HEK293 (cell line): ENCODE data around the gene INAVA.

Source experiments
- CTCF ChIA-PET: fragments of 350-600 bp; formaldehyde crosslinking; extraction: SDS; loops from one replicate; lab custom pipeline; 2021; ENCODE audit warnings: antibody characterized with exemption; lab: Yijun Ruan, JAX
- POLR2A ChIA-PET: fragments of 300-600 bp; formaldehyde crosslinking; extraction: SDS; loops from one replicate; lab custom pipeline; 2020; ENCODE audit warnings: antibody characterized with exemption, inconsistent platforms; lab: Yijun Ruan, JAX
- H3K27ac ChIP-seq: fragments of 200-500 bp; sonication (Bioruptor generic); 2 replicates; pipeline ENCODE4 v1.5.1; 2014; ENCODE audit warnings: low read depth, low read length, control low read depth, inconsistent platforms; ENCODE audit errors: extremely low read depth
- H3K36me3 ChIP-seq, 2 experiments: fragments of 200-500 bp in 1 of 2; sonication (Bioruptor generic) in 1 of 2; 1 replicate in 1 of 2; 2 replicates in 1 of 2; pipeline ENCODE4 v1.5.1; 2014 to 2017; ENCODE audit warnings: inconsistent platforms in 2 of 2, low read length in 2 of 2; ENCODE audit not compliant: control insufficient read depth in 2 of 2, insufficient read depth in 1 of 2
- H3K4me1 ChIP-seq: fragments of 200-500 bp; sonication (Bioruptor generic); 2 replicates; pipeline ENCODE4 v1.5.1; 2014; ENCODE audit warnings: mild to moderate bottlenecking, low read length, inconsistent platforms; ENCODE audit not compliant: control insufficient read depth, insufficient read depth
- H3K4me3 ChIP-seq: 2 replicates; pipeline ENCODE4 v1.5.1; 2011; ENCODE audit warnings: low read depth, mild to moderate bottlenecking, control low read depth, low read length, moderate library complexity
- H3K9me3 ChIP-seq: fragments of 200-500 bp; sonication (Bioruptor generic); 2 replicates; pipeline ENCODE4 v1.5.1; 2014; ENCODE audit warnings: low read depth, low read length, inconsistent platforms; ENCODE audit not compliant: control insufficient read depth, insufficient read depth
- HOXC10 ChIP-seq: sonication (generic); formaldehyde crosslinking; IDR thresholded peaks from 2 replicates; pipeline ENCODE4 v1.8.1; 2023; ENCODE audit warnings: mild to moderate bottlenecking, missing genetic modification reagents
- KLF7 ChIP-seq: fragments of 450-650 bp; formaldehyde crosslinking; IDR thresholded peaks from 2 replicates; pipeline ENCODE4 v1.5.1; 2016; ENCODE audit warnings: missing biosample characterization, missing genetic modification characterization, borderline replicate concordance
- RBAK ChIP-seq: fragments of 450-650 bp; formaldehyde crosslinking; IDR thresholded peaks from 2 replicates; pipeline ENCODE4 v1.5.1; 2016; ENCODE audit warnings: missing biosample characterization, missing genetic modification characterization
- SCRT2 ChIP-seq: fragments of 450-650 bp; formaldehyde crosslinking; IDR thresholded peaks from 2 replicates; pipeline ENCODE4 v1.5.1; 2016; ENCODE audit warnings: missing biosample characterization, missing genetic modification characterization
- TRIM28 ChIP-seq: IDR thresholded peaks from 2 replicates; pipeline ENCODE4 v1.6.1; 2011; ENCODE audit warnings: low read length, control low read depth, borderline replicate concordance
- WT1 ChIP-seq: fragments of 450-650 bp; formaldehyde crosslinking; IDR thresholded peaks from 2 replicates; pipeline ENCODE4 v1.5.1; 2016; ENCODE audit warnings: missing biosample characterization, missing genetic modification characterization
- YY1 ChIP-seq: fragments of 450-650 bp; formaldehyde crosslinking; IDR thresholded peaks from 2 replicates; pipeline ENCODE4 v1.5.1; 2018; ENCODE audit warnings: missing biosample characterization, missing genetic modification characterization
- ZNF157 ChIP-seq: fragments of 450-650 bp; formaldehyde crosslinking; IDR thresholded peaks from 2 replicates; pipeline ENCODE4 v1.5.1; 2016; ENCODE audit warnings: missing biosample characterization, missing genetic modification characterization
- ZNF16 ChIP-seq: fragments of 450-650 bp; formaldehyde crosslinking; IDR thresholded peaks from 2 replicates; pipeline ENCODE4 v1.5.1; 2016; ENCODE audit warnings: low read depth, missing biosample characterization, missing genetic modification characterization
- ZNF23 ChIP-seq: fragments of 450-650 bp; formaldehyde crosslinking; IDR thresholded peaks from 2 replicates; pipeline ENCODE4 v1.5.1; 2016; ENCODE audit warnings: missing biosample characterization, missing genetic modification characterization, borderline replicate concordance
- ZNF239 ChIP-seq: fragments of 450-650 bp; formaldehyde crosslinking; IDR thresholded peaks from 2 replicates; pipeline ENCODE4 v1.5.1; 2016; ENCODE audit warnings: missing biosample characterization, missing genetic modification characterization
- ZNF248 ChIP-seq: fragments of 450-650 bp; formaldehyde crosslinking; IDR thresholded peaks from 2 replicates; pipeline ENCODE4 v1.5.1; 2017; ENCODE audit warnings: missing biosample characterization, missing genetic modification characterization
- ZNF473 ChIP-seq: fragments of 450-650 bp; formaldehyde crosslinking; IDR thresholded peaks from 2 replicates; pipeline ENCODE4 v1.5.1; 2017; ENCODE audit warnings: missing biosample characterization, missing genetic modification characterization
- ZNF521 ChIP-seq: fragments of 450-650 bp; formaldehyde crosslinking; IDR thresholded peaks from 2 replicates; pipeline ENCODE4 v1.5.1; 2017; ENCODE audit warnings: missing biosample characterization, mild to moderate bottlenecking, missing genetic modification characterization
- ZNF549 ChIP-seq: fragments of 450-650 bp; IDR thresholded peaks from 2 replicates; pipeline ENCODE4 v1.5.1; 2018; ENCODE audit warnings: missing biosample characterization, missing genetic modification characterization, mild to moderate bottlenecking, inconsistent platforms, moderate library complexity
- ZNF610 ChIP-seq: fragments of 450-650 bp; formaldehyde crosslinking; IDR thresholded peaks from 2 replicates; pipeline ENCODE4 v1.5.1; 2016; ENCODE audit warnings: missing biosample characterization, missing genetic modification characterization, borderline replicate concordance
- ZNF624 ChIP-seq: fragments of 450-650 bp; formaldehyde crosslinking; IDR thresholded peaks from 2 replicates; pipeline ENCODE4 v1.5.1; 2017; ENCODE audit warnings: missing biosample characterization, missing genetic modification characterization
- ZNF629 ChIP-seq: fragments of 450-650 bp; formaldehyde crosslinking; IDR thresholded peaks from 2 replicates; pipeline ENCODE4 v1.5.1; 2017; ENCODE audit warnings: missing biosample characterization, missing genetic modification characterization
- ZNF654 ChIP-seq: fragments of 450-650 bp; formaldehyde crosslinking; IDR thresholded peaks from 2 replicates; pipeline ENCODE4 v1.5.1; 2016; ENCODE audit warnings: low read depth, missing biosample characterization, missing genetic modification characterization
- ZNF670 ChIP-seq: fragments of 450-650 bp; formaldehyde crosslinking; IDR thresholded peaks from 2 replicates; pipeline ENCODE4 v1.5.1; 2016; ENCODE audit warnings: missing biosample characterization, missing genetic modification characterization, low read depth
- ZNF677 ChIP-seq: fragments of 450-650 bp; IDR thresholded peaks from 2 replicates; pipeline ENCODE4 v1.5.0; 2018; ENCODE audit warnings: missing biosample characterization, mild to moderate bottlenecking, missing genetic modification characterization, moderate library complexity
- ZNF830 ChIP-seq: fragments of 450-650 bp; IDR thresholded peaks from 2 replicates; pipeline ENCODE4 v1.5.0; 2018; ENCODE audit warnings: missing biosample characterization, missing genetic modification characterization, low read depth, mild to moderate bottlenecking, moderate library complexity
- TF ChIP-seq, protein P1 (sequence below): fragments of 450-650 bp; formaldehyde crosslinking; IDR thresholded peaks from 2 replicates; pipeline ENCODE4 v1.5.1; 2017; ENCODE audit warnings: missing biosample characterization, missing genetic modification characterization
- TF ChIP-seq, protein P2 (sequence below): fragments of 450-650 bp; formaldehyde crosslinking; IDR thresholded peaks from 2 replicates; pipeline ENCODE4 v1.5.1; 2017; ENCODE audit warnings: missing biosample characterization, mild to moderate bottlenecking, missing genetic modification characterization, moderate library complexity
- TF ChIP-seq, protein P3 (sequence below): fragments of 450-650 bp; formaldehyde crosslinking; IDR thresholded peaks from 2 replicates; pipeline ENCODE4 v1.5.1; 2016; ENCODE audit warnings: missing biosample characterization, missing genetic modification characterization
- TF ChIP-seq, protein P4 (sequence below): fragments of 450-650 bp; IDR thresholded peaks from 2 replicates; pipeline ENCODE4 v1.5.1; 2018; ENCODE audit warnings: missing biosample characterization, mild to moderate bottlenecking, missing genetic modification characterization

The INAVA gene

DNA sequence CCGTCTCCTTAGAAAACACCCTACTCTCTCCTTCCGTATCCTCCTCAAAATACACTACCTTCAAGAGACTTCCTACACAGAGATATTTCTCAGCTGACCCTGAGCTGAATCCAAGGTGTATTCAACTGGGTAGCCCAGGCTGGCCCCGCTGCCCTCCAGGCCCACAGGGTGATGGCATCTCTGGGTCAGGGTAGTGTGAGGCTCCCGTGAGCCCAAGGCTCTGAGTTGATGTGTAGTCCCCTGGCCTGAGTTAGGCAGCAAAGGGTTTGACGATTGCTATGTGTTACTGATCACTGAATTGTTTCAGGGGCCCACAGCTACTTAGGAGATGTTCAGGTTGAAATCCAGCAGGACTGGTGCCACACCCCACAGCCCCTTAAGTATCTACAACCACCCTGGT lies 6.7 kb downstream of the INAVA start:
- CTCF ChIA-PET: no interaction called here
- POLR2A ChIA-PET: interaction anchor here (0.6 to 1.5 kb wide), 2 partner anchors 10 to 171 kb away, joined by 3 to 4 read pairs; no protein-coding TSS in a partner anchor
- H3K36me3 ChIP-seq: peaks cover 0 to 41% of the 10 kb centered on the region in 2 experiments; a peak in 1 of 3 replicates

DNA sequence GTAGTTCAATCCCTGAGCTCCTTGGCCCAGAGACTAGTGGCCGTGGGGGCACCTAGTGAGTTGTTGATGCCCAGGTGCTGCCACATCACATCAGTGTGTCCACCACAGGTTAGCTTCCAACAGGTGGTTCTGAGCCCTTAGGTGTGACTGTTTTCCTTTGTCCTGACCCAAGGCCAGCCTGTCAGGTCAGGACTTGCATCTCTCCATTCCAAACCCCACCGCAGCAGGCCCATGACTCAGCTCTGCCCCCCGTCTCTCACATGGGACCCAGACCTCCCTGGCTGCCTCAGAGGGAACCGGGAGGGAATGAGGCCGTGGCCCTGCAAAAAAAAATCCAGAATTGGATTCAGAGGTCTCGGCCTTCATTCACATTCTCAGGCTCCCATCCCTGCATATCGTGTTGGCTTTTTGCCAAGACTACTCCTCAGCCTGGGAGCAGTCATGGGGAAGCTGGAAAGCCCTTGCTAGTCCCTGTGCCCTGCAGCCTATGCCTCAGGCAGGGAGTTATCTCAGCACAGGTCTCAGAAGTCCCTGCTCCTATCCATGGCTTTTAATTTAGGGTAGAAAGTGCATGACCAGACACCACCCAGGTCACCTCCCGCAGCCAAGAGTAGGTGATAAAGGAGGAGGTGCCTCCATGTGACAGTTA lies 7.2 kb downstream of the INAVA start:
- ChIA-PET CTCF (no interaction called here), POLR2A (interaction anchor here (0.6 to 1.5 kb wide), 2 partner anchors 11 to 171 kb away, joined by 3 to 4 read pairs; no protein-coding TSS in a partner anchor)
- H3K9me3 ChIP-seq: no peaks in the 10 kb centered on the region
- no peaks in the 10 kb centered on the region; the same call in 1 of the 2 replicates for H3K4me1 ChIP-seq
- H3K4me3 ChIP-seq: no peak overlapping the region
- no peak overlapping the region for H3K27ac ChIP-seq
- TF ChIP-seq ZNF521 (tag by site-specific recombination) (no peak), SCRT2 (tag by site-specific recombination) (peak; percentile 82)
- peaks cover 0 to 41% of the 10 kb centered on the region in 2 experiments; a peak in 1 of 3 replicates for H3K36me3 ChIP-seq

More for the DNA sequence above, 6.7 kb downstream of the INAVA start:
- no peak overlapping the region for H3K4me3 ChIP-seq
- H3K9me3 ChIP-seq: no peaks in the 10 kb centered on the region
- TF ChIP-seq ZNF16 (tag by site-specific recombination) (no peak), RBAK (no peak), ZNF624 (tag by site-specific recombination) (no peak), HOXC10 (CRISPR knock-in tag) (no peak), ZNF239 (tag by site-specific recombination) (no peak), ZNF610 (no peak), TRIM28 (no peak), YY1 (tag by site-specific recombination) (no peak), ZNF248 (tag by site-specific recombination) (no peak), ZNF549 (no peak)
- TF ChIP-seq, protein P1, sequence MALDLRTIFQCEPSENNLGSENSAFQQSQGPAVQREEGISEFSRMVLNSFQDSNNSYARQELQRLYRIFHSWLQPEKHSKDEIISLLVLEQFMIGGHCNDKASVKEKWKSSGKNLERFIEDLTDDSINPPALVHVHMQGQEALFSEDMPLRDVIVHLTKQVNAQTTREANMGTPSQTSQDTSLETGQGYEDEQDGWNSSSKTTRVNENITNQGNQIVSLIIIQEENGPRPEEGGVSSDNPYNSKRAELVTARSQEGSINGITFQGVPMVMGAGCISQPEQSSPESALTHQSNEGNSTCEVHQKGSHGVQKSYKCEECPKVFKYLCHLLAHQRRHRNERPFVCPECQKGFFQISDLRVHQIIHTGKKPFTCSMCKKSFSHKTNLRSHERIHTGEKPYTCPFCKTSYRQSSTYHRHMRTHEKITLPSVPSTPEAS (tag by site-specific recombination): no peak
- TF ChIP-seq, protein P2, sequence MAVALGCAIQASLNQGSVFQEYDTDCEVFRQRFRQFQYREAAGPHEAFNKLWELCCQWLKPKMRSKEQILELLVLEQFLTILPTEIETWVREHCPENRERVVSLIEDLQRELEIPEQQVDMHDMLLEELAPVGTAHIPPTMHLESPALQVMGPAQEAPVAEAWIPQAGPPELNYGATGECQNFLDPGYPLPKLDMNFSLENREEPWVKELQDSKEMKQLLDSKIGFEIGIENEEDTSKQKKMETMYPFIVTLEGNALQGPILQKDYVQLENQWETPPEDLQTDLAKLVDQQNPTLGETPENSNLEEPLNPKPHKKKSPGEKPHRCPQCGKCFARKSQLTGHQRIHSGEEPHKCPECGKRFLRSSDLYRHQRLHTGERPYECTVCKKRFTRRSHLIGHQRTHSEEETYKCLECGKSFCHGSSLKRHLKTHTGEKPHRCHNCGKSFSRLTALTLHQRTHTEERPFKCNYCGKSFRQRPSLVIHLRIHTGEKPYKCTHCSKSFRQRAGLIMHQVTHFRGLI (tag by site-specific recombination): no peak
- TF ChIP-seq, protein P3, sequence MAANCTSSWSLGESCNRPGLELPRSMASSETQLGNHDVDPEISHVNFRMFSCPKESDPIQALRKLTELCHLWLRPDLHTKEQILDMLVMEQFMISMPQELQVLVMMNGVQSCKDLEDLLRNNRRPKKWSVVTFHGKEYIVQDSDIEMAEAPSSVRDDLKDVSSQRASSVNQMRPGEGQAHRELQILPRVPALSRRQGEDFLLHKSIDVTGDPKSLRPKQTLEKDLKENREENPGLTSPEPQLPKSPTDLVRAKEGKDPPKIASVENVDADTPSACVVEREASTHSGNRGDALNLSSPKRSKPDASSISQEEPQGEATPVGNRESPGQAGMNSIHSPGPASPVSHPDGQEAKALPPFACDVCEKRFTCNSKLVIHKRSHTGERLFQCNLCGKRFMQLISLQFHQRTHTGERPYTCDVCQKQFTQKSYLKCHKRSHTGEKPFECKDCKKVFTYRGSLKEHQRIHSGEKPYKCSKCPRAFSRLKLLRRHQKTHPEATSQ: no peak
- TF ChIP-seq, all 188 proteins: peak for 0
- Histone ChIP-seq H3K4me1 (peaks cover 3% of the 10 kb centered on the region; the same call in 1 of the 2 replicates), H3K27ac (no peak overlapping the region)

DNA sequence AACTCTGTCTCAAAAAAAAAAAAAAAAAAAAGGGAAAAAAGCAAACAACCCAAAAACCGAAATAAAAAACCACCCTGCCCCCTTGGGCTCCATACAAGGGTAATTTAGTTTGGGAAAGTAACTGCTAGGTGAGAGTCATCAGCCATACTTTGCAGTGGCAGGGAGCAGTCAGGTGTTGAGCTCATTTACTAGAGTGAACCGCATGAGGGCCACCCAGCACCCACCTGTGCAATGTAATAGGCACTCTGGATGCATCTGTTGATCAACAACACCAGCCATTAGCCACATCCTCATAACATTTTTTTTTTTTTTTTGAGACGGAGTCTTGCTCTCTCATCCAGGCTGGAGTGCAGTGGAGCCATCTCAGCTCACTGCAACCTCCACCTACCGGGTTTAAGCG lies 9.1 kb downstream of the INAVA start:
- H3K4me1 ChIP-seq: no peaks in the 10 kb centered on the region; the same call in 1 of the 2 replicates
- ChIA-PET POLR2A (no interaction called here), CTCF (interaction anchor here (0.6 to 0.7 kb wide), 2 partner anchors 68 to 145 kb away, joined by 3 read pairs; no protein-coding TSS in a partner anchor)
- no peak overlapping the region for H3K4me3 ChIP-seq
- peaks cover 0 to 51% of the 10 kb centered on the region in 2 experiments; a peak in 1 of 3 replicates for H3K36me3 ChIP-seq
- H3K9me3 ChIP-seq: no peaks in the 10 kb centered on the region
- H3K27ac ChIP-seq: no peak overlapping the region
- TF ChIP-seq KLF7 (tag by site-specific recombination) (no peak), ZNF677 (no peak), ZNF157 (tag by site-specific recombination) (no peak), ZNF629 (no peak), ZNF670 (tag by site-specific recombination) (no peak), WT1 (tag by site-specific recombination) (no peak), ZNF473 (tag by site-specific recombination) (no peak), RBAK (no peak), ZNF830 (tag by site-specific recombination) (no peak), ZNF23 (no peak), ZNF654 (tag by site-specific recombination) (no peak)
- TF ChIP-seq, protein P4, sequence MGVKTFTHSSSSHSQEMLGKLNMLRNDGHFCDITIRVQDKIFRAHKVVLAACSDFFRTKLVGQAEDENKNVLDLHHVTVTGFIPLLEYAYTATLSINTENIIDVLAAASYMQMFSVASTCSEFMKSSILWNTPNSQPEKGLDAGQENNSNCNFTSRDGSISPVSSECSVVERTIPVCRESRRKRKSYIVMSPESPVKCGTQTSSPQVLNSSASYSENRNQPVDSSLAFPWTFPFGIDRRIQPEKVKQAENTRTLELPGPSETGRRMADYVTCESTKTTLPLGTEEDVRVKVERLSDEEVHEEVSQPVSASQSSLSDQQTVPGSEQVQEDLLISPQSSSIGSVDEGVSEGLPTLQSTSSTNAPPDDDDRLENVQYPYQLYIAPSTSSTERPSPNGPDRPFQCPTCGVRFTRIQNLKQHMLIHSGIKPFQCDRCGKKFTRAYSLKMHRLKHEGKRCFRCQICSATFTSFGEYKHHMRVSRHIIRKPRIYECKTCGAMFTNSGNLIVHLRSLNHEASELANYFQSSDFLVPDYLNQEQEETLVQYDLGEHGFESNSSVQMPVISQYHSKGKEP (tag by site-specific recombination): no peak
